Activated T-helper 1 cell treated with anti-CD3 and anti-CD28 coated beads, Interleukin-2, amount 50 U/mL, for 16 hours (primary cell): ENCODE results near the gene TFCP2L1.
"Not testable (repeated sequence)": the region's sequence is repeated elsewhere in the genome, so short reads cannot be mapped to it uniquely, and the experiment has no call there.

Experiments
- DNase-seq, 2 donors: peaks; one replicate each; pipeline ENCODE4 v3.0.0-alpha.2; 2020; ENCODE audit warnings: low read depth in 1 of 2, low spot score in 1 of 2

TFCP2L1 gene

GRCh38 chr2:121284463-121285449 is at the start of gene TFCP2L1:
TSS of gene TFCP2L1 (minus strand) at chr2:121285202. CDS start at chr2:121285109, 93 bp downstream.
- DNase-seq: no peak

- no peak for DNase-seq
Observed at GRCh38 chr2:121333834-121334558, 49.0 kb upstream of the TFCP2L1 start.

GRCh38 chr2:121333231-121333630 is 48.2 kb upstream of the TFCP2L1 start:
- DNase-seq: no peak

GRCh38 chr2:121331324-121331723 is 46.3 kb upstream of the TFCP2L1 start:
- not testable (repeated sequence) for DNase-seq

- no peak for DNase-seq
Observed at GRCh38 chr2:121330921-121331320, 45.9 kb upstream of the TFCP2L1 start.

DNA sequence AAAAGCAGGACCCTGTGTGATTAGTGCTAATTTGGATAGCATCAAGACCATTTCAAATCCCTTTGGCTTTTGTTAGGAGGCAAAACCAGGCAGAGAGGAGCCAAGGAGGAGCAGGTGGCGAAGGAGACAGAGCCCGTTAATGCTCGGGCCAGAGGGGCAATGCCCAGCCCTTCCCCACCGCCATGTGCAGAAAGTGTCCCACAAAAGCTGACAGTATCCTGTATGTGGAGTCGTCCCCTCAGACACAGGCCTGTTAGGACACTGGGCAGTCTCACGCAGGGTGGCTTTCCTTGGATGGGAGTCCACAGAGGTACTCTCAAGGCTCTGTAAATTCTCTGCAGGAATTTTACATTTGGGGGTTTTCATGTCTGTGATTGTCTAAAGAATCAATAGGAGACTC is 44.8 kb upstream of the TFCP2L1 start:
- DNase-seq: no peak

- DNase-seq: no peak
Observed at GRCh38 chr2:121326628-121327027, 41.6 kb upstream of the TFCP2L1 start.

DNA sequence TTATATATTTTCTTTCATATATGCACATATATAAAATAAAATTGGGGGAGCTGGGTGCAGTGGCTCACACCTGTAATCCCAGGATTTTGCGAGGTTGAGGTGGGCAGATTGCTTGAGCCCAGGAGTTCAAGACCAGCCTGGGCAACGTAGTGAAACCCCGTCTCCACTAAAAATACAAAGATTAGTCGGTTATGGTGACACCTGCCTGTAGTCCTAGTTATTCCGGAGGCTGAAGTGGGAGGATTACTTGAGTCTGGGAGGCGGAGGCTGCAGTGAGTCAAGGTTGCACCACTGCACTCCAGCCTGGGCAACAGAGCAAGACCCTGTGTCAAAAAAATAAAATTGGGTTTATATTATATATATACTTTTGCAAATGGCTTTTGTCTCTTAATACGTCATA is 39.6 kb upstream of the TFCP2L1 start:
- DNase-seq: no peak

- DNase-seq: no peak
Observed at GRCh38 chr2:121321476-121321875, 36.5 kb upstream of the TFCP2L1 start.

DNA sequence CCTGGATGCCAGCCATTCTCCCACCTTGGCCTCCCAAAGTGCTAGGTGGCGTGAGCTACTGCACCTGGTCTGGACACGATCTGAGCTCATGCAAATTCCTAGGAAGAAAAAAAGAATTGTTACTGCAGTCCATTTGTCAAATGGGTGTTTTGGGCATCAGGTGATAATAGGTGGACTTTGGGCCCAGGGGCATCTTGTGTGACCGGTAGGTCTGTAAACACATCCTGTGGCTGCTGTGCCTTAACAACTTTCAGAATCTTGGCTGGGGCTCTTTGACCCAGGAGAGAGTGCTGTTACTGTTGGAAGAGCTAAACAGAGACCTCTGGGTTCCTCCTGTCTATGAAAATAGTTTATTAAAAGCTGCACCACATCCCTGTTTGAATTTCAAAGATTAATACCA is 34.9 kb upstream of the TFCP2L1 start:
- DNase-seq: no peak

DNA sequence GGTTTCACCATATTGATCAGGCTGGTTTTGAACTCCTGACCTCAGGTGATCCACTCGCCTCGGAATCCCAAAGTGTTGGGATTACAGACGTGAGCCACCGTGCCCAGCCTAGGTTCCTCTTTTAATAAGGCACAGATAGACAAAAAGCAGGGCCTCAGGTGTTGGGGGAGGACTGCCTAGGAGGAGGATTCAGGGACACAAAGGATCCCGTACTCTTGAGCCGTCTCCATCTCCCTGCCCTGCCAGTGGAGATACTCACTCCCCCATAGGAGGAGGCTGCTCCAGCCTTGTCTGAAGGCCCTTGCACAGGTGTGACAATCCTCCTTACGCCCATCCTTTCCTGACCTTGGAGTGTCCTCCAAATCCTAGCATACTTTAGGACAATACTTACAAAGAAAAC is 32.0 kb upstream of the TFCP2L1 start:
- no peak for DNase-seq

- DNase-seq: not testable (repeated sequence)
Observed at GRCh38 chr2:121313701-121314100, 28.7 kb upstream of the TFCP2L1 start.

DNA sequence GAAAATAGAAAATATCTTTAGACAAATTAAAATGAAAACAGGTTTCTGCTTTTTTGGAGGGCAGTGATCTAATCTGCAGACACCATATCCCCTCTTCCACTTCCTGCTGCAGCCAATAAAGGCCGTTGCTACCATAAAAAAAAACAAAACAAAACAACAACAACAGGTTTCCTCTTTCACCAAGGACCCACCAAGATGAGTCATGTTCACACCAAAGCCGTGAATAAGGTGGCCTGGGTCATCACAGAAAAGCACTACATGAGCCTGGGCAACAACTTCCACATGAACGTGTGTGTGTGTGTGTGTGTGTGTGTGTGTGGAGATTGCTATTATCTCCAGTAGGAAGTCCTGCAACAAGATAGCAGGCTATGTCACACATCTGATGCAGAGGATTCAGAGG is 24.8 kb upstream of the TFCP2L1 start:
- DNase-seq: no peak

DNA sequence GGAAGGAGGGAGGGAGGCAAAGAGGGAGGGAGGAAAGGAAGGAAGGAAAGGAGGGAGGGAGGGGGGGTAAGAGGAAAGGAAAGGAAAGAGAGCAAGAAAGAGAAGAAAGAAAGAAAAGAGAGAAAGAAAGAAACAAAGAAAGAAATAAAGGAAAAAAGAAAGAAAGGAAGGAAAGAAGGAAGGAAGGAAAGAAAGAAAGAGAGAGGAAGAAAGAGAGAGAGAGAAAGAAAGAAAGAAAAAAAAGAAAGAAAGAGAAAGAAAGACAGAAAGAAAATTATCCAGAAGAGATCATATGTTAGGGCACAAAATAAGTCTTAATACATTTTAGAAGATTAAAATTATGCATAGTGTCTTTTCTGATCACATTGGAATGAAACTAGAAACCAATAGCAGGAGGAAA is 24.3 kb upstream of the TFCP2L1 start:
- DNase-seq: no peak

DNA sequence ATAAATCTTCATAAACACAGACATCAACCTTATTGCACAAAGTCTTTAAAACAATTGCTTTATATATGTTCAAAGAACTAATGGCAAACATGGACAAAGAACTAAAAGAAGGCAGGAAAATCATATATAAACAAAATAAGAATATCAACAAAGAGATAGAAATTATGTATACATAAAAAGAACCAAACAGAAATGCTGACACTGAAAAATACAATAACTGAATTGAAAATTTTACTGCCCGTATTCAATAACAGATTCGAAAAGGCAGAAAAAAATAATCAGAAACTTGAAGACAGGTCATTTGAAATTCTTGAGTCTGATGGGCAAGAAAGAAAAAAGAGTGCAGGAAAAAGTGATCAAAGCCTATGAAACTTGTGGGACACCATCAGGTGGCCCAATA is 22.0 kb upstream of the TFCP2L1 start:
- no peak for DNase-seq

DNA sequence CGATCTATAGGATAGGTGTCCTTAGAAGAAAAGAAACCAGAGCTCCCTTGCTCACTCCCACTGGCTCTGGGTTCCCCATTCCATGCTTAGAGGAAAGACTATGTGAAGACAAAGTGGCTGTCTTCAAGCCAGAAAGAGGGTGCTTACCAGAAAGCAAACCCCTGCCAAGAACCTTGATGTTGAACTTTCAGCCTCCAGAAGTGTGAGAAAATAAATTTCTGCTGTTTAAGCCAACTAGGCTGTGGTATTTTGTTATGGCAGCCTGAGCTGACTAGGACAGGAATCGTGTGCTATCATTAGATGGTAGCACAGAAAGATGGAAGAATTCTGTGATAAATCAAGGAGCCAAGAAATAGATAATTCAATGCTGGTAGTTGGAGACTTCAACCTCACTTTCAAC is 19.9 kb upstream of the TFCP2L1 start:
- DNase-seq: no peak

GRCh38 chr2:121303531-121304263 is 18.7 kb upstream of the TFCP2L1 start:
- no peak for DNase-seq

GRCh38 chr2:121301190-121301589 is 16.2 kb upstream of the TFCP2L1 start:
- DNase-seq: not testable (repeated sequence)

DNA sequence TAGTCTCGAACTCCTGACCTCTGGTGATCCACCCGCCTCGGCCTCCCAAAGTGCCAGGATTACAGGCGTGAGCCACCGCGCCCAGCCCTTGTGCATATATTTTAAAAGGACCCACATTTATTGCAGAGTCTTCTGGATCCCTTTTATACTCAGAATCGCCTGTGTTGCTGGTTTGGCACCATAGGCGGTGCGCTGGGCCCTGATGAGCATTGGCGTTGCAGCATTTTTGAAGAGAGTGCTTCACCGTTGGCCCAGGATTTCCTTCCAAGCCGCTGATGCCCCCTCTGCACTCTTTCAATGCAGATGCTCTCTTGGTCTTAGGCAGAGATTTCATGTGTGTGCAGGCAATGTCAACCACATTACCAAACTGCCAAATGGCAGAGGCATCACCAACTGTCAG is 13.5 kb upstream of the TFCP2L1 start:
- no peak for DNase-seq

DNA sequence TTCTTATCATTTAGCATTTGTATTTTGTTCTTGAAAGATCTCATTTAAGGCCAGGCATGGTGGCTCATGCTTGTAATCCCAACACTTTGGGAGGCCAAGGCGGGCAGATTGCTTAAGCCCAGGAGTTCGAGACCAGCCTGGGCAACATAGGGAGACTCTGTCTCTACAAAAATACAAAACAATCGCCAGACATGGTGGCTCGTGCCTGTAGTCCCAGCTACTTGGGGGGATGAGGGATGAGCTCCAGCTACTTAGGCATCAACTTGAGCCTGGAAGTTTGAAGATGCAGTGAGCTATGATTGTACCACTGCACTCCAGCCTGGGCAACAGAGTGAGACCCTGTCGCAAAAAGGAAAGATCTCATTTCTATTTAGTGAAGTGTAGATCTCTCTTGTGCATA is 12.9 kb upstream of the TFCP2L1 start:
- DNase-seq: not testable (repeated sequence)

GRCh38 chr2:121297217-121297830 is 12.3 kb upstream of the TFCP2L1 start:
- no peak for DNase-seq
